HG03095 (cell line): ENCODE data around the gene DDB1.

ENCODE experiments used
- ATAC-seq: cut with Tn5 transposase; IDR thresholded peaks from one replicate; pipeline ENCODE4 v1.9.1; 2021; ENCODE audit warnings: moderate library complexity; ENCODE audit not compliant: unreplicated experiment

Gene DDB1

DNA sequence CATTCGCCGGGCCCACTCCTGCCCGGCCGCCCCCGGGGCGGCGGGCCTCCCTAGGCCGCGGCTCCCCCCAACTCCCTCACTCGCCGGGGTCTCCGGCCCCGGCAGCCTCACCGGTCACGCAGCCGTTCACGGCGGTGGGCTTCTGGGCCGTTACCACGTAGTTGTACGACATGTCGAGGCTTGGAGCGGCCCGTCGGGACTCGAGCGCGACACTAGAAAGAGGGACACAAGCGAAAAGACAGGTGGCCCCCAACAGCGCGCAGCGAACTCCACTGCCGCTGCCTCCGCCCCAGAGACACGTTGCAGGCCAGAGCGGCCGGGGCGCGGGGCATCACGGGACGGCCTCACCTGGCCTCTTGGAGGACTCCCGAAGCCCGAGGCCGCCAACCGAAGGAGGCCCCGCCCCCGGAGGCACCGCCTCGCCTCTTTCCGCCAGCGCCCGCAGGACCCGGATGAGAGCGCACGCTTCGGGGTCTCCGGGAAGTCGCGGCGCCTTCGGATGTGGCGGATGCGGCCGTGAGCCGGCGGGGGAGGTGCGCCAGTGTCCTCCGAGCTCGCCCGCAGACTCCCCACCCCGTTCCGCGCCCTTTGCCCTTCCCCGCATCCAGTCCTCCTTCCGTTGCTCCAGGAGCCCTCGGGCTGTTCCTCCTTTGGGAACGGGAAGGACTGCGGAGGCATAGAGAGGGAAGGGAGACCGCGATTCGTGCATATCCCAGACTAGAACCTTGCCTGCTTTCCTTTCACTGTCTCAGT is at the start of gene DDB1, which contains the start of gene TKFC:
Gene DDB1 (minus strand): TSS at position 309 of the 753 bp plus-strand sequence. CDS start 137 bp downstream, at position 172.
Gene TKFC (plus strand): TSS at position 432 of the 753 bp plus-strand sequence. CDS start 1,501 bp downstream, outside the sequence.
- ATAC-seq = peak; percentile 90

GRCh38 chr11:61380884-61381283 is 48.0 kb upstream of the DDB1 start:
- no peak for ATAC-seq

DNA sequence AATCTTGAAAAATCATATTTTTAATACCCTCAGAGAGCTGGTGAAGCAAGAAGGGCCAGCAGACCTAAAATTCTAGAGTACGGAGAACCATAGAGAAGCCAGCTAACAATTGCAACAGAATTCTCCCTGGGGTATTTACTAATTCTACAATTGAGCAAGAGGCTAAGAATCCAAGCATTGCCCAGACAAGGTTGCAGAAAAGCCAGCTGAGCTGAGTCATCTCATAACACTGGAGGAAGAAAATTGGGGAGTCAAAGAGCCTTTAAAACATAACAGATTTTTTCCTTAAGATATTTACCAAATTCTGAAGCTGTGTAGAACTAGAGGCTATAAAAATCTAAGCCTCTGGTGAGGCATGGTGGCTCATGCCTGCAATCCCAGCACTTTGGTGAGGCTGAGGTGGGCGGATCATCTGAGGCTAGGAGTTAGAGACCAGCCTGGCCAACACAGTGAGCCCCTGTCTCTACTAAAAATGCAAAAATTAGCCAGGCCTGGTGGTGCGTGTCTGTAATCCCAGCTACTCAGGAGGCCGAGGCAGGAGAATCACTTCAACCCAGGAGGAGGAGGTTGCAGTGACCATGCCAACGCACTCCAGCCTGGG is 45.9 kb upstream of the DDB1 start:
- ATAC-seq = no peak

GRCh38 chr11:61377461-61378160 is 44.7 kb upstream of the DDB1 start:
- no peak for ATAC-seq

DNA sequence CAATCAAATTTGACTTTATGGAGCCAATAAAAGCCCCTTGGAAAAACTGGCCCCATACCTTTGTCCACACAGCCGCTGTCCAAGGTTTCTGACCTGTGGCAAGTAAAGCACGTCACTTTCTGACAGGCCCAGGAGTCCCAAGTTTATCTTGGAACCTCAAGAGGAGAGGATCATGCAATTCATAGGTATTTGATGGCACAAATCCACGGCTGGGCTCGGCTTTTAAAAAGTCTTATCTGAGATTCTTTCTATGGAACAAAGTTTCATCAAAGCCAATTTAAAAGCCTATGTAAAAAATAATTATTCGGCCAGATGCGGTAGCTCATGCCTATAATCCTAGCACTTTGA is 42.8 kb upstream of the DDB1 start:
- no peak for ATAC-seq

- ATAC-seq = no peak
Observed at GRCh38 chr11:61372659-61373420, 39.9 kb upstream of the DDB1 start.

DNA sequence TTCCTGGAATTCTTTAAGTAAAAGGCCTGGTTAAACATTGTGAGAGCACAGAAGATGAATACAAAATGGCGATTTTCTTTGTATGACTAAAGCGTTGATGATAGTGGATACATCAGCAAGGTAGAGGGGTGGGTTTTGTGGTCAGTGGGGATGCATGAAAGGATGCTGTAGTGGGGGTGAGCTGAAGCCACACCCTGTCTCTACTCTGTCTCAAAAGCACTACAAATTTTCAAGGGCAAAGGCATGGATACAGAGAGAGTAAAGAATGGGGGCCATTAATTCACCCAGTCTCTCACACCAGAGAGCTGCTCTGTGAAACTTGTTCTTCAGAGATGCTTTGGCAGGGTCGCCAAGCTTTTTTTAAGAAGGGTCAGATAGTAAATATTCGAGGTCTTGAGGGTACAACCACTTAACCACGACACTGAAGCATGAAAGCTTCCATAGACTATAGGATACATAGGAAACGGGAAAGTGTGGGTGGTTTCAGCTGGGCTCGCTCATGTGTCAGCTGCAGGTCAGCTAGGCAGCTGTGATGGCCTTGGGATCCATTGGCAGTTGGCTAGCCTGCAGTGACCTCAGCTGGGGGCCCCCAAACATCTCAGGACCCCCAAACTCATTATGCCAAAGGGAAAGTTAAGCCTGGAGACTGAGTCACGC is 37.6 kb upstream of the DDB1 start:
- ATAC-seq = no peak

- ATAC-seq = no peak
Observed at GRCh38 chr11:61369372-61370348, 36.8 kb upstream of the DDB1 start.

GRCh38 chr11:61368646-61369045 is 35.7 kb upstream of the DDB1 start:
- no peak for ATAC-seq

GRCh38 chr11:61367406-61367805 is 34.5 kb upstream of the DDB1 start:
- no peak for ATAC-seq

DNA sequence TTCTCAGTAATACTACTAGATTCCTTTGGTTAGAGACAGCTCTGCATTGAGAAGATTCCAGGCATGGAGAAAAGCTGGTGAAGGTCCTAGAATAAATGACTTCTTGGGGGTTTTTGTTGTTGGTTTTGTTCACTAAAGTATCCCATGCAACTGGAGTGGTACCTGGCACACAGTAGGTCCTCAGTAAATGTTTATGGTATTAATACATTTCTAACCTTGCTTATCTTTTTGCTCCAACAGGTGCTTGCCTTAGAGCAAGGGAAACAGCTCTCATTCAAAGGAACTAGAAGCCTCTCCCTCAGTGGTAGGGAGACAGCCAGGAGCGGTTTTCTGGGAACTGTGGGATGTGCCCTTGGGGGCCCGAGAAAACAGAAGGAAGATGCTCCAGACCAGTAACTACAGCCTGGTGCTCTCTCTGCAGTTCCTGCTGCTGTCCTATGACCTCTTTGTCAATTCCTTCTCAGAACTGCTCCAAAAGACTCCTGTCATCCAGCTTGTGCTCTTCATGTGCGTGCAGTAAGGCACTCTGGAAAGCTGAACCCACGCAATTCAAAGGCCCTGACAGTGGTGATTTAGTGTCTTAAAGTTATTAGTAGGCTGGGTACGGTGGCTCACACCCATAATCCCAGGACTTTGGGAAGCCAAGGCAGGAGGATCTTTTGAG is 31.2 kb upstream of the DDB1 start:
- no peak for ATAC-seq

DNA sequence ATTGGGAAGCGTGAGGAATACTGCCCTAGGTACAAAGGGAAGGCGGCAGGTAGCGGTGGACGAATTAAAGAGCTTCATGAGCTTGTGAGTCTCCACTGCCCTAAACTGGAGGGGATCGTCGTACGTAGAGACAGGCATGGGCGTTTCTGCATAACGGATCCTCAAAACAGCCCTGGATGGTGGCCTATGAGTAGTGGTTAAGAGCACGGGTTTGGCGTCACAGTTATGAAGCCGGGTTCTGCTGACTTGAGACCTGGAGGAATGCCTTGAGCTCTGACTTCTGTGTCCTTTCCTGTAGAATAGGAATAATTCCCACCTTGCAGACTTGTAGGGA is 29.6 kb upstream of the DDB1 start:
- ATAC-seq = no peak

GRCh38 chr11:61361741-61362541 is 29.0 kb upstream of the DDB1 start, which contains the start of the genes CYB561A3 and TMEM138:
TSS of gene CYB561A3 (minus strand) at chr11:61361882. CDS start at chr11:61356713, 5,169 bp downstream.
TSS of gene TMEM138 (plus strand) at chr11:61362374. CDS start at chr11:61364391, 2,017 bp downstream.
- ATAC-seq = peak; percentile 78

DNA sequence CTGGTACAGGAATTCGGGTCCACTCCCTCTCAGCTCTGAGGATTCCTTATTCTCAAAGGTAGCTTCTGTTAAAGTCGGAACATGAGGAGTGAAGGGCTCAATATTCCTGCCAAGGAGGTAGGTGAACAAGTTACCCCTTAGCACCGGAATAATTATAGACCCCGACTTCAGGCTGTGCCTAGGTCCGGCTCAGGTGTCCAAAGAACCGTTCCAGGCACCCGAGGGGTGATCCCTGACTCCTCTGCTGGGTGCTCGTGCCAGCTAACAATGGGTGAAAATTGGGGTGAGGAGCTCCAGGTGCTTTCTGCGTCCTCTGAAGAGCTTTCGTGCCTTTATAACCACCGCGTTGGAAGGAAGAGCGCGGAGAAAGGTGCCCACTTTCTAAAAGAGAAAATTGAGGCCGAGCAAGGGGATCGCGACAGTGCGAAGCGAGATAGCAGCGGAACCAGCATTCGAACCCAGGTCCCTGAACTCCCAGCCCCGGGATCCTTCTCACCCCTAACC is 28.4 kb upstream of the DDB1 start:
- ATAC-seq = no peak

DNA sequence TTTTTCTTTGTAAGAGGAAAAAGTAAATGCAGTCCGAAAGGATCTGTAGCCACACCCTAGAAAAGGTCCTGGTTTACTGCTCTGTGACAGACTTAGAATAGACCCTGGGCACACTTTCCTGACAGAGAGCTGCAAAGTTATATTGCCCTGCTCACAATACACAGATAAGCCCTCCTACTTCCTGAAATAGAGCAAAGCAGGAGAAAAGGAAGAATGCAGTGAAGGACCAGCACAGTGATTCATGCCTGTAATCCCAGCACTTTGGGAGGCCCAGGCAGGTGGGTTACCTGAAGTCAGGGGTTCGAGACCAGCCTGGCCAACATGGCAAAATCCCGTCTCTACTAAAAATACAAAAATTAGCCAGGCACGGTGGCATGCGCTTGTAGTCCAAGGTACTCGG is 26.6 kb upstream of the DDB1 start:
- ATAC-seq = no peak

GRCh38 chr11:61358566-61358965 is 25.7 kb upstream of the DDB1 start:
- no peak for ATAC-seq

DNA sequence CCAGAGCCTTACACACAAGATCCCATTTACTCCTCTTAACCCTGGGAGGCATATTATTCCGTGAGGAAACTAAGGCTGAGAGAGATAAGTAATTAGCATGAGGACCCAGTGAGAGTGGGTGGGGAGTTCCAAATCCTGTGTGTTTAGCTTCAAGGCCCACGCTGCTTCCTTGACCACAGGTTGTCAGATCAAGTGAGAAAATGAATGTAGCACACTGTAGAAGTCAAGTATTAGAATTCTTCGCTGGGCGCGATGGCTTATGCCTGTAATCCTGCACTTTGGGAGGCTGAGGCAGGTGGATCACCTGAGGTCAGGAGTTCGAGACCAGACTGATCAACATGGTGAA is 25.0 kb upstream of the DDB1 start:
- ATAC-seq = no peak
